Measurements from ENCODE around the gene ADAMTS14. TPM values are rescaled to one million over a fixed set of nuclear protein-coding genes. Genes with fewer than 3 reads are reported as not detected.

ADAMTS14 gene
- total RNA-seq, 1 experiment from 2014 or later = 1.6 TPM

DNA sequence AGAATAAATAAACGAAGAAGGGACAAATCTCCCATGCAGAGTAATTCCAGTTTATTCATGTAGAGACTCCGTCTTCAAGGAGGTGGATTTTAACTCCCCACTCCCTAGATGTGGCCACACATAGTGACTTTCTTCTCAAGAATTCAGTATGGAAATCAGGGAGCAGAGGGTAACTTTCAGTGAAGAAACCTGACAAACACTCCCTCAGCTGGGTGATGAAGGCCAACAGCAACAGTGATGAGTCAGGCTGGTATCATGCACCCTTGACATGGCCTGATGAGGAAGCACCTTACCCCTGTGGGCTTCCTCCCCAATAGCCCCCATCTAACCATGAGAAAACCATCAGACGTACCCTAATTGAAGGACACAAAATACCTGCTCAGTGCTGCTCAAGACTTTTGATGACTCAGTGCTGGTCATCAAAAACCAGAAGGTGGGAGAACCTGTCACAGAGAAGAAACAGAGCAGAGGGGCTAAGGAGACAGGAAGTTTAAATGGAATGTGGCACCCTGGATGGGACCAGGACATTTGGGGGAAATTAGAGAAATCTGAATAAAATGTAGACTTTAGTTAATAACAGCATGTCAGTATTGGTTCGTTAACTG is 50.6 kb downstream of the ADAMTS14 start:
- no peak overlapping the region for H3K4me2 ChIP-seq (ENCODE audit: insufficient read depth, insufficient read length, low read length)

More for the DNA sequence above, 50.6 kb downstream of the ADAMTS14 start:
- Histone ChIP-seq H4K20me1 (ENCODE audit: control insufficient read depth, insufficient read depth, insufficient read length) (no peaks in the 10 kb centered on the region), H3K18ac (ENCODE audit: insufficient read length, low read depth, low read length) (no peak overlapping the region), H4K8ac (replicated peaks; ENCODE audit: insufficient read length, low read depth, low read length) (no peak overlapping the region), H2AK5ac (ENCODE audit: insufficient read length, low read length) (no peak overlapping the region), H4K91ac (ENCODE audit: insufficient read length, low read depth, low read length) (no peak overlapping the region), H3K9me3 (ENCODE audit: control insufficient read depth, low read depth, low read length) (no peaks in the 10 kb centered on the region), H2BK15ac (ENCODE audit: low read depth, low read length) (no peak overlapping the region), H3K79me1 (ENCODE audit: insufficient read depth, low read depth, low read length, poor library complexity, severe bottlenecking) (no peaks in the 10 kb centered on the region), H3T11ph (ENCODE audit: low read length) (no peak overlapping the region), H3K9ac (ENCODE audit: extremely low read depth, insufficient read length, low read length) (no peak overlapping the region), H3K56ac (ENCODE audit: insufficient read length, low read depth, low read length) (no peak overlapping the region), H3K14ac (ENCODE audit: insufficient read depth, low read length) (no peak overlapping the region), H3K27me3 (ENCODE audit: insufficient read depth, low read length) (no peaks in the 10 kb centered on the region), H3K4ac (ENCODE audit: low read depth, low read length) (no peak overlapping the region), H3K4me1 (ENCODE audit: insufficient read depth, low read length) (no peaks in the 10 kb centered on the region; the same call in 1 of the 2 replicates), H2BK120ac (ENCODE audit: low read depth, low read length, poor library complexity, severe bottlenecking) (no peak overlapping the region), H3K27ac (ENCODE audit: insufficient read length, low read depth, low read length) (no peak overlapping the region), H2BK20ac (ENCODE audit: low read depth, low read length, poor library complexity, severe bottlenecking) (no peak overlapping the region), H2BK5ac (ENCODE audit: insufficient read length, low read length) (no peak overlapping the region), H4K5ac (ENCODE audit: insufficient read length, low read depth, low read length) (no peak overlapping the region), H3K23ac (ENCODE audit: insufficient read length, low read depth, low read length) (no peak overlapping the region), H2BK12ac (ENCODE audit: insufficient read length, low read depth, low read length) (no peak overlapping the region), H3K23me2 (ENCODE audit: insufficient read length, low read depth, low read length, poor library complexity, severe bottlenecking) (no peaks in the 10 kb centered on the region), H2AFZ (ENCODE audit: low read length) (no peak overlapping the region), H3K79me2 (ENCODE audit: insufficient read depth, low read length) (no peaks in the 10 kb centered on the region)
- H3K4me3 Mint-ChIP-seq = no peak overlapping the region
- no peak for DNase-seq
- TF ChIP-seq, protein P1, sequence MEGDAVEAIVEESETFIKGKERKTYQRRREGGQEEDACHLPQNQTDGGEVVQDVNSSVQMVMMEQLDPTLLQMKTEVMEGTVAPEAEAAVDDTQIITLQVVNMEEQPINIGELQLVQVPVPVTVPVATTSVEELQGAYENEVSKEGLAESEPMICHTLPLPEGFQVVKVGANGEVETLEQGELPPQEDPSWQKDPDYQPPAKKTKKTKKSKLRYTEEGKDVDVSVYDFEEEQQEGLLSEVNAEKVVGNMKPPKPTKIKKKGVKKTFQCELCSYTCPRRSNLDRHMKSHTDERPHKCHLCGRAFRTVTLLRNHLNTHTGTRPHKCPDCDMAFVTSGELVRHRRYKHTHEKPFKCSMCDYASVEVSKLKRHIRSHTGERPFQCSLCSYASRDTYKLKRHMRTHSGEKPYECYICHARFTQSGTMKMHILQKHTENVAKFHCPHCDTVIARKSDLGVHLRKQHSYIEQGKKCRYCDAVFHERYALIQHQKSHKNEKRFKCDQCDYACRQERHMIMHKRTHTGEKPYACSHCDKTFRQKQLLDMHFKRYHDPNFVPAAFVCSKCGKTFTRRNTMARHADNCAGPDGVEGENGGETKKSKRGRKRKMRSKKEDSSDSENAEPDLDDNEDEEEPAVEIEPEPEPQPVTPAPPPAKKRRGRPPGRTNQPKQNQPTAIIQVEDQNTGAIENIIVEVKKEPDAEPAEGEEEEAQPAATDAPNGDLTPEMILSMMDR (conservative IDR thresholded peaks at IDR 0.05) = no peak
- H3K27ac Mint-ChIP-seq = peak overlapping the region in 1 of 3 experiments; percentile 7; a peak in 1 of 7 replicates
- peaks cover 6 to 10% of the 10 kb centered on the region in 2 experiments; a peak in 3 of 4 replicates for H3K4me1 Mint-ChIP-seq
- peaks cover 0 to 8% (median 3%) of the 10 kb centered on the region in 3 experiments; a peak in 4 of 7 replicates for H3K36me3 Mint-ChIP-seq (ENCODE audit: insufficient read depth in 1 of 3, low read depth in 3 of 3)
- no CpG with 5 or more reads among the region's 4 CpGs for WGBS (ENCODE audit: extremely low coverage, insufficient read length, low lambda C conversion rate)
- H3K27me3 Mint-ChIP-seq (ENCODE audit: low read depth) = no peaks in the 10 kb centered on the region
- H3K9me3 Mint-ChIP-seq = peaks cover 3% of the 10 kb centered on the region in 2 experiments; a peak in 4 of 5 replicates
